Fibroblast of peridontal ligament (primary cell): ENCODE results near the gene PRR22.

Source experiments
- DNase-seq: peaks from one replicate; pipeline ENCODE4 v3.0.0-alpha.2; 2010; ENCODE audit errors: extremely low read depth

PRR22 gene

DNA sequence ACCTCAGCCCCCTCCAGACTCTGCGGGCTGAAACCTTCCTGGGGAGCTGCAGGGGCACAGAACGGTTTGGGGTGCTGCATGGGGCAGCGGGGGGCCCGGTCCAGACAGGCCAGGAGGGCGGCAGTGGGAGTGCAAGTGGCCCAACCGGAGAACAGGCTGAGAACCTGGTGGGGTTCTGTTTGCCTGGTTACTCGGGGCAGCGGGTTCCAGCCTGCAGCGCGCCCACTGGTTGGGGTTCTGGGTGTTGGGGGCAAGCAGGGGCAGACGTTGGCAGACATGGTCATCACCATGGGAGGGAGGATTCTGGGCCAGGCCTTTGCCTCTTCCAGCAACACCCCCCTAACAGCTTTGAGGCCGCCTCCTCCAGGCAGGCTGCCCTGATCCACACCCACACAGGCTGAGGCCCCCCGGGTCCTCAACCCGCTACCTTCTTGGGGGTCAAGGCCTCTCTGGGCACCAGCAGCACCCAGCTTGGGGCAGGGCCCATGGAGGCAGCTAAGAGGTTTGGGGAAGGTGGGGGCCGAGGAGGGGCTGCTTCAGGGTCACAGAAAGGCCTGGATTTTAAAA lies at the start of gene PRR22:
PRR22 (minus strand) TSS at position 166 of the 567 bp plus-strand sequence; CDS start at position 80, 86 bp downstream.
- DNase-seq: no peak

DNA sequence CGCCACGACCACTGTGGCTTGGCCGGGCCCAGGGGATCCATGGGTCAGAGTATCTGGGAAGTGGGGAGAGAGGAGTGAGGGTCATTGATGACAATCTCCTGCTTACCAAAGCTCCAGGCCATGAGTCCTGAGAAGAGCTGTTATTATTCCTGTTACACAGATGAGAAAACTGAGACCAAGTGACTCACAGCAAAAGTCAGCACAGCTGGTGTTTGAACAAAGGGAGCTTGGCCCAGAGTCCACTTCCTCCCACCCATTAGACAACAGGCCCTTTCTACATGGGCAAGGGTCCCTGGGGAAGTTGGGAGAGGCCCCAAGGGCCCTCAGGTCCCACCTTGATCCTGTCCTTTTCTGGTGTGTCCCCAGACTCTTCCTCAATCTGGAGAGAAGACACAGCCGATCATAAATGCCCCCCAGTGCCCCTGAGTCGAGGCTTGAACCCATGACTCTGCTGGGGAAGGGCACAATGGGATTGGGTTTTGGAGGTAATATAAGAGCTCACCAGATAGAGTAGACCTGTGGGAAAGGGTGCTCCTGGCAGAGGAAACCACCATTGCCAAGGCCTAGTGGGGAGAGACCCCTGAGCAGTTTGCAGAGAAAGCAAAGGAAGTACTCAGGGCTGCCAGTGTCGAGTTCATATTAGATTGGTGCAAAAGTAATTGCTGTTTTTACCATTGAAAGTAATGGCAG lies 48.1 kb upstream of the PRR22 start:
- DNase-seq: no peak

DNA sequence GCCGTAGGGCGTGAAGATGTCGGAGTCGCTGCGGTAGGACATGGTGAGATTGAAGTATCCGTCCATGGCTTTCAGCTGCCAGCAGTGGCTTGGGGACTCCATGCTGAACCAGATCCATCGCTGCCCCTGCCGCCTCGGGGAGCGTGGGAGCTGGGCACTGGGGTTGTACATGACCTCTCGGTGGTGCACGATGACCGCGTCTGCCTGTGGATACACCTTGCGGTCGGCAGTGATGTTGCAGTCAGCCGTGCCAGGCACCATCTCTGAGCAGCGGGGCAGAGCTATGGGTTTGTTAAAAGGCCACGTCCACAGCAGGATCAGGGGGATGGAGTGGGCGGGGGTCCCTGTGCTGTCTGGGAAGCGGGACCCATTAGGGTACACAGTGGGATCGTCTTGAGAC lies 47.5 kb upstream of the PRR22 start:
- DNase-seq: no peak

DNA sequence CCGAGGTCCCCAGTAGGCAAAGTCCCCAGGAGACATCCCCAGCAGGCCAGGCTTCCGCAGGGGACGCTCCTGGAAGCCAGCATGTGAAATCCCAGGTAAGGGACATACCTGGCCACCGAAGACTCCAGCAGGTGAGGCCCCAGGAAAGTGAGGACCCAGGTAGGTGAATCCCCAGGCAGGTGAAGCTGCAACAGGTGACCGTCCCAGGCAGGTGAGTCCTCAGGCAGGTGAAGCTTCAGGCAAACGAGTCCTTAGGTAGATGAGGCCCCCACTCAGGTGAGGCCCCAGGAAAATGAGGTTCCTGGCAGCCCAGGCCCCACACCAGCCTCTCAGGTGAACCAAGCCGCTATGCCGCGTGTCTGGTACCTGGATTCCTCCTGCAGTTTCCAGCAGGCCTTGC lies 46.6 kb upstream of the PRR22 start:
- no peak for DNase-seq

DNA sequence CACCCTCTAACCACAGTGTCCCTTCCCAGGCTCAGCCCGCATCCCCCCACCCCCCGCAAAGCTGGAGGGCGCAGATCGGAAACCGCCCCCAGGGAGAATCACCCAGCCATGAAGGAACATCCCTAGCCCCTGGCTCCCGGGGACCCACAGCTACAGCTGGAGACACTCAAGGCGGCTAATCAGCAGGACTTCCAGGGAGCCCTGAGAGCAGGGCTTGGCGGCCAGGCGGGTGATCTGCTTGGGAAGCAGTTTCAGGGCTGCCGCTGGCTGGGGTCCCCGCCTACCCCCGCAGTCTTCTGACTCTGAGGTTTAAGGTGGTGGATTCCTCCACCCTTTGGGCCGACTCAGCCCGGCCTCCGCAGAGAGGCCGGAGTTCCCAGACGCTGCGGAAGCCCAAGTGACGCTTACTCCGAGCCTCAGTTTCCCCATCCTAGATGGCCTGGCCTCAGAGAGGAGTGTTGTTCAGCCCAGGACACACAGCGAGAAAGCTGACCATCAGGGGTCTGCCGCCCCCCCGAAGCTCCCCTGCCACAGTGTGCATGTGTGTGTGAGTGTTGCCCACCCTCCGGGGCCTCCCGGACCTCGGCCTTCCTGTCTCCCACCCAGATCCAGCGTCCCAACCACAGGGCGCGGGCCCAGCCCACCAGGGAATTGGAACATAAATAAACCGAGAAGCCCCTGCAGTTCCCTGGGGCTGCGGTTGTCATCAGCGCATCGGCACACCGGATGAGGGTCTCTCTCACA lies 45.2 kb upstream of the PRR22 start:
- DNase-seq: no peak

DNA sequence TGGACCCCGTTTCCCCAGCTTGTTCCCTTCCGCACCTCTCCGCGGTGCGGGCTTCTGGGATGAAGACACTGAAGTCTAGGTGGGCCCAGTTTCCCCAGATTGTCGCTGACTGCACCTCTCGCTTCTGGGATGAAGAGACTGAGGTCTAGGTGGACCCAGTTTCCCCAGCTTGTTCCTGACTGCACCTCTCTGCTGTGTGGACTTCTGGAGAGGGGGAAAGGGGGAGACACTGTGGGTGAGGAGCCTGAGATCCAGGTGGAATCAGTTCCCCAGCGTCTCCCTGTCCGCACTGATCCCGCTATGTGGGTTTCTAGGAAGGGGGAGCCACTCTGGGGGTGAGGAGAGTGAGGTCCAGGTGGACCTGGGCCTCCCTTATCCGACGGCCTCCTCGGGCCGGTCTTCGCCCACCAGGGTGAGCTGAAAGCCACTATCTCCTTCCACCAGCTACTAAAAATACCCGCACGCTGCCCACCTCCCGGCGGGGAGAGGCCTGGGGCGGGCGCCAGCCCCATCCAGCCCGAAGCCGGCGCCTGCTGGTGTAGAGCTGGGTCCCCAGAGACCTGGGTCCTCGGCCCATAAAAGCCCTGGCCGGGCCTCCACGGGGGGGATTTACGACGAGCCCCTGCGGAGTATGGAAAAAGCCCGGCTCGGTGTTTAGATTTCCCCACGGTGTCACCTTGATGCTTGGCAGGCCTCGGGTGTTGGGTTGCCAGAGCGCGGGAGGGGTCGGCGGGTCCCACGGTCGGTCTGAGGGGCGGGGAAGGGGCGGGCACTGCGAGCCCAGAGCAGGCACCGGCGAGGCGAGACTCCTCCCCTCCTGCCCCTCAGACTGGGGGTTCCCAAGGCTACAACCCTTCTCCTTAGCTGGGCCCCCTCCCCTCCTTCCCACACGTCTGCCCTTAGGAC lies 44.4 kb upstream of the PRR22 start:
- no peak for DNase-seq

DNA sequence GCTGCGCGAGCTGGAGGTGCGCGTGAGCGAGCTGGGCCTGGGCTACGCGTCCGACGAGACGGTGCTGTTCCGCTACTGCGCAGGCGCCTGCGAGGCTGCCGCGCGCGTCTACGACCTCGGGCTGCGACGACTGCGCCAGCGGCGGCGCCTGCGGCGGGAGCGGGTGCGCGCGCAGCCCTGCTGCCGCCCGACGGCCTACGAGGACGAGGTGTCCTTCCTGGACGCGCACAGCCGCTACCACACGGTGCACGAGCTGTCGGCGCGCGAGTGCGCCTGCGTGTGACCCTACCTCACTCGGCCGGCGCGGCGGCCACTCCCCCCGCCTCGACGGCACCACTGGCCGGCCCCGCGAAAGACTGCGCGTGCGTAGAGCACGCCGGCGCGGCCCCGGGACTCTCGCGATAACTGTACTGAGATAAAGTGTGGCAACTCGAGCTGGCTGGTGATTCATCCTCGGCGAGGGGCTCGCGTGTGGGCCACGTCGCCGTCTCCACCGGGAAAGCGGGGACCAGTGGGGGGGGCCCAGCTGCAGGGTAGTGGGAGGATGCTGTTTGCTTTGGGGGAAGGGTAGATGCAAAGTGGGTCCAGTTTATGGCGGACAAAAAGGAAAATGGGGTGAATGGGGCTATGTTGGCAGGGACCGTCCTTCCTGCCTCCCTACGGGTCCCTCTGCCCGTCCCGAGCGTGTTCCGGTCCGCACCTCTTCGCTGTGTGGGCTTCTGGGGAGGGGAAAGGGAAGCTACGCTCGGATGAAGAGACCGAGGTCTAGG lies 43.5 kb upstream of the PRR22 start:
- peak; percentile 82 for DNase-seq

DNA sequence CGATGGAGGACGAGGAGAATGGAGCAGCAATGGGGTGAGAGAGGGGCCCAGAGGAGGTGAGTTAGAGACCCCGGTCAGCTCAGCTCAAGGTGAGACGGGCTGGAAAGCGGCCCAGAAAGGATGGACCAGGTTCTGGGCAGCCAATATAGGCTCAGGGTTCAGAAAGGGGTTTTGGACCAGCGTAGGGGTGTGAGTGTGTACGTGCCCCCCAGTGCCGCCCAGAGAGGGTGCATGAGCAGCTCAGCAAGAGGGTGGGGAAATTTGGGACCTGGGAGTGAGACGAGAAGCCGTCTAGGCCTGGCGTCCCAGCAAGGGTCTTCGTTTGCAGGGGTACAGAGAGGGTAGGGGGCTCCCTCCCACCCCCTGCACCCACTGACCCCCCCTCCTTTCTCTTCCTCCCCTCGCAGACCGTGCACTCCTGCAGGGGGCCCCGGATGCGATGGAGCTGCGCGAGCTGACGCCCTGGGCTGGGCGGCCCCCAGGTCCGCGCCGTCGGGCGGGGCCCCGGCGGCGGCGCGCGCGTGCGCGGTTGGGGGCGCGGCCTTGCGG lies 42.9 kb upstream of the PRR22 start:
- DNase-seq: no peak

DNA sequence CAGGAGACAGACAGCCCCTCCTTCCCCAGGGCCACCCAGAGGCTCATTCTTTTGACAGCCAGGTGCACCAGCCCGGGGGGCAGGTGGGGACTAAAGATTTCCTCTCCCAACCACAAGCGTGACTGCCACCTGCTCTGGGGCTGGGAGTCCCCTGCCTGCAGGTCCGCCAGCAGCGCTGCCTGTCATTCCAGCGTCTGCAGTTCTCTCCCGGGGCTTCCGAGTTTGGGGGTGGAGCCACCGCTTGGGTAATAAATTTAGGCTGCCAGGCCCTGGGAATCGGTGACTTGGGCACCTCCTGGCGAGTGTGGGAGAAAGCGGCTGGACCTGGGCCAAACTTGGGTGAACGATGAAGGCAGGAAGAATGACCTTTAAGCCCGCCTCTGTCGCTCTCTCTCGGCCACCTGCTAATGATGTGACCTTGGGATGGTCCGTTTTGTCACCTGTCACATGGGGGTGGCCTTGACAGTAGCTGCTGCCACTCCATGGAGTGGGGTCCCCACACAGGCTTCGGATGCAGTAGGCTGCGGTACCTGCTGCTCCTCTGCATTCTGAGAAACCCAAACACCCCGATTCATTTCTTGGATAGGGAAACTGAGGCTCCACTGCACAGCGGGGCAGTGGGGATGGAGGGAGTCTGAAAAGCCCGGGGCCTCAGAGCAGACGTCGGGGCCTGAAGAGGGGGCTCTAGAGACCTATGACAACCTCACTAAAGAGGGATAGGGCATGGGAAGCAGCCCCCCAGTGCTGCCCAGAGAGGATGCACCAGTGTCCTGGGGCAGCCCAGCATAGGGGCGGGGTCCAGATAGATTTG lies 42.2 kb upstream of the PRR22 start:
- peak; percentile 12 for DNase-seq

DNA sequence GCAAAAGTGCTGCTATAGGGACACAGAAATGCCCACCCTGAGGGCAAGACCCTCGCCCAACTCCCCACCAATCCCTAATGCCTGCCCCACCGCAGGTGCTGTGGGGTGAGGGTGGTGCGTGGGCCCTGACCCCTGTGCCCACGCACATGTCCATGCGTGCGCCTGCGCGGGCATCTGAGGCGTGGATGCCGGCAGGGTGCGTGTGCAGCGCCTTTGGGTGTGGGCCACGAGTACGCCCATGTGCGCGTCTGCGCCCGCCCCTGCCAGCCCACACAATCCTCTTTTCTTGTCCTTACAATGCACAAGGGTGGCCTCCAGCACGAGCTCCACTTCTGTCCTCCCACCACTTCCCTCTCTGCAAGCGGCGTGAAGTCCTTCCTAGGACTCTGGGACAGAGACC lies 40.6 kb upstream of the PRR22 start:
- no peak for DNase-seq

DNA sequence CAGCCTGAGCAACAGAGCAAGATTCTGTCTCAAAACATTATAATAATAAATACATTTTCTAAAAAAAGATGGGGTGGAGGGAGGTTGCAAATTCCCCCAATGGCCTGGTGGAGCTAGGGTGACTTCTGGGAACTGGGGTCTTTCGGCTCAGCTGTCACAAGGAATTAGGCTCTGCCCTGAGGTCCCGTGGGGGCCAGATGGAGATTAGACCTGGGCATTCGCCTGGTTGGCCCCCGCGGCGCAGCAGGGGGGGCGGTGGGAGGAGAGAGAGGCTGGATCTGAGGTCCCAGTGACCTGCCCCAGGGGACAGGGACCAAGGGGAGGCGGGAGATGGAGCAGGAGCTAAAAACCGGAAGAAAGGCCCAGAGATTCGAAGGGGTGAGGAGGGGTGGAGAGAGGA lies 40.2 kb upstream of the PRR22 start:
- no peak for DNase-seq

DNA sequence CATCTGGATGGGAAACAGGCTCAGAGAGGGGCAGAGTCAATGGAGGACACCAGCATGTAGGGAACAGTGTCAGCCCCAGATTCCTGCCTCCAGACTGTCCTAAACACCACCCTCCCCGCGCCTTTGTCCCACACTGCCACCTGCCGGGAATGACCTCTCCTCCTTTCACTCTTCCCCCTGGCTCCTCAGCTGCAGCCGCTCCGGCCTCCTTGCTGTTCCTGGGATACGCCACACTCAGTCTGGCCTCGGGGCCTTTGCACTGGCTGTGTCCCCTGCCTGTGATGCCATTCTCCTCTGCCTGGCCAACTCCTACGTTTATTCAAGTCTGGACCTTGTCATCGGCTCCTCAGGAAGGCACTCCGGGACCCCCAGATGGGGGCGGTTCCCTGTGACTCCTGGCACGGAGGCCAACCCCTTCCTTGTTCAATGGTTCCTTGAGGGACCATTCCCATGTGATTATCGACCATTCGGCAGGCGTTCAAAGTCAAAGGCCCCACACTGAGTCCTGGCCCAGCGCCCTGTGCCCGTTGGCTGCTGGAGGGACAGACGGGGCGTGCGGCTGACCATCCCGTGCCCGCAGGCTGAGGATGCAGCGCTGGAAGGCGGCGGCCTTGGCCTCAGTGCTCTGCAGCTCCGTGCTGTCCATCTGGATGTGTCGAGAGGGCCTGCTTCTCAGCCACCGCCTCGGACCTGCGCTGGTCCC lies 39.2 kb upstream of the PRR22 start:
- DNase-seq: no peak

DNA sequence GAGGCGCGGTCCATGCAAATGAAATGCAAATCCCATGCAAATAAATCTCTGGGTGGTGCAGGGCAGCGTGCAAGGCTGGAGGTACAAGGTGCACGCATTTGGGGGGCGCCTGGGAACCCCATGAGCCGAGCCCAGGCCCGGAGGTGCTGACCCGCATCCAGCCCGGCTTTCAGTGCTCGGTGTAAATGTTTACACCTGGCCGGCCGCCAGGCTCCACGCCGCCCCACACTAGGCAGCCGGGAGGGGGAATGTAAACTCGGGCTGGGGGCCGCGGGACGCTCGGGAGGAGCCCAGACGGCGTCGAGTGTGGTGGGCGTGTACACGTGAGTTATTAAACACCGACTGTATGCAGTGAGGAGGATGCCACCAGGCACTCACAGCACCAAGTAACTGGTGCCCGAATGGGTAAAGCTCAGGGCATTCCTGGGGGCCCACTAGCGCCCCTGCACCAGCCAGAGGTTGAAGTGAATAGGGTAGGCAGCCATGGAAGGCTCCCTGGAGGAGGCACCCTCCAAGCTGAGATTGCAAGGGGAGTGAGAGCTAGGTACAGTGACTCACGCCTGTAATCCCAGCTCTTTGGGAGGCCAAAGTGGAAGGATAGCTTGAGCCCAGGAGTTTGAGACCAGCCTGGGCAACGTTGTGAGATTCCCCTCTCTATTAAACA lies 37.8 kb upstream of the PRR22 start:
- DNase-seq: no peak

DNA sequence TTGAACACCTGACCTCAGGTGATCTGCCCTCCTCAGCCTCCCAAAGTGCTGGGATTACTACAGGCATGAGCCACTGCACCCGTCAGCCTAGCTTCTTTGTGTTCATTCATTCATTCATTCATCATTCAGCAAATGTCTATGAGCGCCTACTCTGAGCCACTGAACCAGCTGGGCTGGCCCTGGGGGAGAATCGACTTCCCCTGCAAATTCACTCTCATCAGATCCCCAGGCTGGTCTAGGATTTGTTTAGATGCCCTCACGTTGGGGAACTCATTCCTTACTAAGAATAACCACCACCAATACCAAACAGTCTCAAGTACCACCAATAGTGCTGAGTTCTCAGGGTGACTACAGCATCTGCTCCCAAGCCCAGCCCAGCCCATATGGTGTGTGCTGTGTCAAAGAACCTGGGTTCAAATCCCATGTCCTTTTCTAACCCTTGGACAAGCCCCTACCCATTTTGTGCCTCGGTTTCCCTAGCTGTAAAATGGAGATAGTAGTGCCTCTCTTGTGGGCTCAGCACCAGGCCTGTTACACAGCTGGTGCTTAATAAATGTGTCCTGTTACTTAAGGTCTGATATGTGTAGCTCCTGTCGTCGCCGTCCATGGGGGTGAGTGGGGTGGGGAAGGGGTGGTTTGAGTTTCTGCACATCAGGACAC lies 37.1 kb upstream of the PRR22 start:
- DNase-seq: no peak

DNA sequence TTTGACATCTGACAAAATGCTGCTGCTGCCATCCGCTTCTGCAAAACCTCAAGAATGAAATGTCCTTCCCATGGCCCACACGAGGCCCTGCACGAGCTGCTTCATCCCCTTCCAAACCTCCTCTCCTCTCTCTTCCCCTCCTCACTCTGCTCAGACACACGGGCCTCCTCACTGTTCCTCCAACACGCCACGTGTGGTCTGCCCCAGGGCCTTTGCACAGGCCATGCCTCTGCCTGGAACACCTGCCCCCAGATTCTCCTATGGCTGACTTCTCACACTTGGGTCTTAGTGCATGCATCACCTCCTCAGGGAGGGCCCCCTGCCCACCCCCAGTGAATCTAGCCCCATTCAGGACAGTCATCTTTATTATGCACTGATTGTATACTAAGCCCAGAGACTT lies 36.2 kb upstream of the PRR22 start:
- no peak for DNase-seq

DNA sequence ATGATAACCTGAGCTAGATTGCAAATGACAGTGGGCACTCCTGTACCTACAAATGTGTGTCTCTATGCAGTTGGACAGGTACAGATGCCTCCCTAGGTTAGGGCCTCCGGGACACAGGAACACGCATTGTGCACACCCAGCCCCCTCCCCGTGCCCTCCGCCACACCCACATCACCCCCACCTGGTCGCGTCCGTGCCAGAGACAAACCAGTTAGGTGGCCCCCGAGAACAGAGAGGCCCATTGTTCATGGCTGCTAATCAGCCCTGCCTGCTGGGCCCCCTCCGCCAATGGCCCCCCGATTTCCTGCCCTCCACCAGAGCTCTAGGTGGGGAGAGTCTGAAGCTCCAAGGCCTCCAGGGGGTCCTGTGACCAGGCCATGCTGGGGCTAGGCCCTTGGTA lies 34.0 kb upstream of the PRR22 start:
- no peak for DNase-seq

DNA sequence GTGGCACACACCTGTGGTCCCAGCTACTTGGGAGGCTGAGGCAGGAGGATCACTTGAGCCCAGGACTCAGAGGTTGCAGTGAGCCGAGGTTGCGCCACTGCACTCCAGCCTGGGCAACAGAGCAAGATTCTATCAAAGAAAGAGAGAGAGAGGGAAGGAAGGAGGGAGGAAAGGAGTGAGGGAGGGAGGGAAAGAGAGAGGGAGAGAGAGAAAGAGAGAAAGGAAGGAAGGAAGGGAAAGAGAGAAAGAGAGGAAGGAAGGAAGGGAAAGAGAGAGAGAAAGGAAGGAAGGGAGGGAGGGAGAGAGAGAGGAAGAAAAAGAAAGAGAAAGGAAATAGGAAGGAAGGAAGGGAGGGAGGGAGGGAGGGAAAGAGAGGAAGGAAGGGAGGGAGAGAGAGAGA lies 32.7 kb upstream of the PRR22 start:
- no peak for DNase-seq

DNA sequence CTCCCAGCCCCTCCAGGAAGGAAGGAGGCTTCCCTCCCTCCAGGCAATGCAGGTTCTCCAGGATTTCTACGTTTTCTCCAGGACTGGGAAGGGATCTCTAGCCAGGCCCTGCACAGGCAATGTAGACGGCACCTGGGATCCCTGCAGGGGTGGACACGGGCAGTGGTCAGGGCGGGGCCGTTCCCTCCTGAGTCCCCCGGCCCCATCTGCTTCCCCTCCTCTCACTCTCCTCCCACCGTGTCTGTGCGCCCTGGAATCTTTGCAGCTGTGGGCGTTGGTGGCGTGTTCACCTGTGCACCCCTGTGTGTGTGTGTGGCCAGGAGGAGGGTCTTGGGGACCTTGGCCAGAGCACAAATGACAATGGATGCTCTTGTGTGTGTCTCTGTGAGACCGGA lies 30.3 kb upstream of the PRR22 start:
- no peak for DNase-seq
